Left lung (tissue), 10 donors: Measurements from ENCODE around the gene NHS. TPM values are rescaled to one million over a fixed set of nuclear protein-coding genes. Genes with fewer than 3 reads are reported as not detected.

ENCODE experiments used
- ATAC-seq: fragments of 200-7000 bp; cut with Tn5 transposase; one replicate; pipeline ENCODE4 v1.9.1; 2020; ENCODE audit warnings: moderate library complexity
- DNase-seq, 4 donors: peaks; one replicate each; pipeline ENCODE4 v3.0.0-alpha.2; 2013 to 2020
- H3K27ac ChIP-seq, 2 donors: fragments of 200-600 bp; sonication (generic) in 1 of 2; one replicate each; pipeline versions ENCODE4 v1.5.0 to v1.8.0; 2020 to 2021
- H3K27me3 ChIP-seq, 2 donors: fragments of 200-600 bp; sonication (generic) in 1 of 2; one replicate each; pipeline versions ENCODE4 v1.5.0 to v1.8.0; 2020 to 2021
- H3K36me3 ChIP-seq, 2 donors: fragments of 200-600 bp; sonication (generic) in 1 of 2; one replicate each; pipeline versions ENCODE4 v1.5.0 to v1.8.0; 2020 to 2021
- H3K4me1 ChIP-seq, 2 donors: fragments of 200-600 bp; one replicate each; pipeline ENCODE4 v1.8.0; 2021
- H3K4me3 ChIP-seq, 2 donors: fragments of 200-600 bp; sonication (generic) in 1 of 2; one replicate each; pipeline versions ENCODE4 v1.5.0 to v1.8.0; 2020 to 2021; ENCODE audit warnings: mild to moderate bottlenecking in 1 of 2
- H3K9me3 ChIP-seq, 2 donors: fragments of 200-600 bp; sonication (generic) in 1 of 2; one replicate each; pipeline versions ENCODE4 v1.5.0 to v1.8.0; 2020 to 2021
- intact Hi-C, 2 donors: fragments of 100-400 bp; cut with DNase I; formaldehyde crosslinking; loops; one replicate each; pipeline versions ENCODE4 v1.11.2 to v1.14.2; 2022
- polyA plus RNA-seq, 6 donors: library from polyadenylated mRNA; unstranded; fragments of 120-200 nt; gene quantifications; one replicate each; pipeline ENCODE4 v1.2.1, GENCODE V29; 2013; ENCODE audit not compliant: insufficient read length in 6 of 6
- total RNA-seq, 2 donors: library from RNA; stranded (reverse); fragmentation: NEBNext Ultra II Directional; extraction: Animal tissue kit (Norgen Biotek cat#: 25700); gene quantifications; one replicate each; pipeline ENCODE4 v1.2.1, GENCODE V29; 2021
- TF ChIP-seq, protein P1 (sequence below), 2 donors: fragments of 200-600 bp; sonication (generic) in 1 of 2; IDR thresholded peaks; one replicate each; pipeline versions ENCODE4 v1.5.0 to v1.8.0; 2021; ENCODE audit warnings: antibody characterized with exemption in 2 of 2
- donor health status: DM: no; HTN: yes; CAD: no.
- donor health status: DM: no; HTN: no; CAD: no.

Gene NHS
- total and polyA plus RNA-seq, 8 donors = 1.4 to 8.3 (median 6.5) TPM

DNA sequence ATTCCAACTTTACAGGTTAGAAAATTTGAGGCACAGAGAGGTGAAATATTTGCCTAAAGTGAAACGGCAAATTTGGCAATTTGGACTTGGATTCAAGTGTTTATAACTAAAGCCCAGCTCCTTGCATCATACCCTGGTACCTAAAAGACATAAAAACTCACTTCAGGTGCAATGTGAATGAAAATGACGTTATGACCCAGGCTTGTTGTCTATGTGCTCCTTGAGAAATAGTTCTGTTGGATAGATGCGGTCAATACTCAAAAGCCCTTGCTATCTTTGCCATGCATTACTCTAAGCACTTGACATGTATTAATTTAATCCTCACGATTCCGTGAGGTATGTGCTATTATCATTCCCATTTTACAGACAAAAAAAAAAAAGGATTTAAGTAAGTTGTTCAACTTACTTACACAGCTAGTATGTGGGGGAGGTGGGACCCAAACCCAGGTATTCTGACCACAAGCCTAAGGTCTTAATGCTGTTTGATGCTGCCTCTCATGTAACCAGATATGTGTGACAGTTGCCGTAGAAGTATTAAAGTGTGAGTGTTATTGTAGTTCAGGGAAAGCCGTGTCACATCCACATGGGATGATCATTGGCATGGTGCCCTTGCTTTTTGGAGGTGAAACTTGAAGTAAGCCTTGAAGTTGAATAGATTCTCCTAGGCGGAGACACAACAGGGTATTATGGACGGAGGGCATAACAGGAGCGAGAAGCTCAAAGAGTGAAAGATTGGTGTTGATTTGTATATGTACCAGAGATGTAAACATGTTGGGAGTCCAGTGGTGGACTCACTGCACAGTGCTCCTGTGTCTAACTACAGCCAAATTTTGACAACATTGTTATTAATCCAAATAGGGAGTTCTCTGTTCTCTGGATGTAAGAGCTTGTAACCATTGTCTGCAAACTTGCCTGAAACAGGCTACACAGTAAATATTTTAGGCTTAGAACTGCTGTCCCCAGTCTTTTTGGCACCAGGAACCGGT lies 365.4 kb downstream of the NHS start:
- H3K36me3 ChIP-seq = no peaks in the 10 kb centered on the region
- no peak overlapping the region for H3K27ac ChIP-seq
- TF ChIP-seq, protein P1, sequence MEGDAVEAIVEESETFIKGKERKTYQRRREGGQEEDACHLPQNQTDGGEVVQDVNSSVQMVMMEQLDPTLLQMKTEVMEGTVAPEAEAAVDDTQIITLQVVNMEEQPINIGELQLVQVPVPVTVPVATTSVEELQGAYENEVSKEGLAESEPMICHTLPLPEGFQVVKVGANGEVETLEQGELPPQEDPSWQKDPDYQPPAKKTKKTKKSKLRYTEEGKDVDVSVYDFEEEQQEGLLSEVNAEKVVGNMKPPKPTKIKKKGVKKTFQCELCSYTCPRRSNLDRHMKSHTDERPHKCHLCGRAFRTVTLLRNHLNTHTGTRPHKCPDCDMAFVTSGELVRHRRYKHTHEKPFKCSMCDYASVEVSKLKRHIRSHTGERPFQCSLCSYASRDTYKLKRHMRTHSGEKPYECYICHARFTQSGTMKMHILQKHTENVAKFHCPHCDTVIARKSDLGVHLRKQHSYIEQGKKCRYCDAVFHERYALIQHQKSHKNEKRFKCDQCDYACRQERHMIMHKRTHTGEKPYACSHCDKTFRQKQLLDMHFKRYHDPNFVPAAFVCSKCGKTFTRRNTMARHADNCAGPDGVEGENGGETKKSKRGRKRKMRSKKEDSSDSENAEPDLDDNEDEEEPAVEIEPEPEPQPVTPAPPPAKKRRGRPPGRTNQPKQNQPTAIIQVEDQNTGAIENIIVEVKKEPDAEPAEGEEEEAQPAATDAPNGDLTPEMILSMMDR (IDR thresholded peaks at IDR 0.05) = no peak
- DNase-seq = no peak
- intact Hi-C loops = no loop called here
- no peaks in the 10 kb centered on the region for H3K4me1 ChIP-seq
- H3K27me3 ChIP-seq = peaks cover 4 to 17% of the 10 kb centered on the region in 2 donors
- no peaks in the 10 kb centered on the region for H3K9me3 ChIP-seq
- no peak overlapping the region for H3K4me3 ChIP-seq
- no peak for ATAC-seq

DNA sequence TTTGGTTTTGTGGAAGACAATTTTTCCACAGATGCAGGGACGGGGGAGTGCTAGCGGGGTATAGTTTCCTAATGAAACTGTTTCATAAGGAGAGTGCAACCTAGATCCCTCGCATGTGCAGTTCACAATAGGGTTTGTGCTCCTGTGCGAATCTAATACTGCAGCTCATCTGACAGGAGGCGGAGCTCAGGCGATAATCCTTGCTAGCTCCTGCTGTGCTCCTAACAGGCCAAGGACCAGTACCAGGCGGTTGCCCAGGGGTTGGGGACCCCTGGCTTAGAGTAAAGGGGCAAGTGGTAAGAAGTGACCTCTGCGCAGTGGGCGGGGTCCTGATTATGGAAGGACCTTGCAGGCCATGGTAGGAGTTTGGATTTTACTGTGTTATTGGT lies 366.1 kb downstream of the NHS start:
- intact Hi-C loops = no loop called here
- TF ChIP-seq, protein P1 (IDR thresholded peaks at IDR 0.05) = no peak
- ATAC-seq (no peak), DNase-seq (no peak)
- Histone ChIP-seq H3K4me3 (no peak overlapping the region), H3K27ac (no peak overlapping the region), H3K4me1 (no peaks in the 10 kb centered on the region), H3K27me3 (peaks cover 4 to 17% of the 10 kb centered on the region in 2 donors), H3K36me3 (no peaks in the 10 kb centered on the region), H3K9me3 (no peaks in the 10 kb centered on the region)

DNA sequence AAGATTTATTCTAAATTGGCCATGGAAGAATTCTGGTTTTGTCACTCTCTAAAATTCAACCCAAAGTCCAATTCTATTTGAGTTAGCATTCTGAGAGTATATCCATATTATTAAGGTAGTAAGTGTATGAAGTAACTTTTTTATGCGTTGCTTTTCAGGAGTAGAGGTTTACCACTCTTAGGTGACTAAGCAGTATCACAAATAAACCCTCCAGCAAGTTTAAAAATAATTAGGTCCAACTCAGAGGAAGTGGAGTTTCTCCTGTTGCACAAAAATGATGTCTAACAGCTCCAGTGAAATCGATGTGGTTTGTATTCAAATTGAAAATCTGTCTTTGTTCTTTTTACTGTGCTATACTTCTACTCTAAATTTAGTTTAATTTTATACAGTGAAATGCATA lies 368.9 kb downstream of the NHS start:
- intact Hi-C loops = no loop called here
- DNase-seq = no peak
- H3K27ac ChIP-seq = no peak overlapping the region
- peaks cover 1 to 4% of the 10 kb centered on the region in 2 donors for H3K27me3 ChIP-seq
- H3K36me3 ChIP-seq = no peaks in the 10 kb centered on the region
- H3K9me3 ChIP-seq = no peaks in the 10 kb centered on the region
- ATAC-seq = no peak
- H3K4me1 ChIP-seq = no peaks in the 10 kb centered on the region
- no peak overlapping the region for H3K4me3 ChIP-seq
- TF ChIP-seq, protein P1 (IDR thresholded peaks at IDR 0.05) = no peak

DNA sequence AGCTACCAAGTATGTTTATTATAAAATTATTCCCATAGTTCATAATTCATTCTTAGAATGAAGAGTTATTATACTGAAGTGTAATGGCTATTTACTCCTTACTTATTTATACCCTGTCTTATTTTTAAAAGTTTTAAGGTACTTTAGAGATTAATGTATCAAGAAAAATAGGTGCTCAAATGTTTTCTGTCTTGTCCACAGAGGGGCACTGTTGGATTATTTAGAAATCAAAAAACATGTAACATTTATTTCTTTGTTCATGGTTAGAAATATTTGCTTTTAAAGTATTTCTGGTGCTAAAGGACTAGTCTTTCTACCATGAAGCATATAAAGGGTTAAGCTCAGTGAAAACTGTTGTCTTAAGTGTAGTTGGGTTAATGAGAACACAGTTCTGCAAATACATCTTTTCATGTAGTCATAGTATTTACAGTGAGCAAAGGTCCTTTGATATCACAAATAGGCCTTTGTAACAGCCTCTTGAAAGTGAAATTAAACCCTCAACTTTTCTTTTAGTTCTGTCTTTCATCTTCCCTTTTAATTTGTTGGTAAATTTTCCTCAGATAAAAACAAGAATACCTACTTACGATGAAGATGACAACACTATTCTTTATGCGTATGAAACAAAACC lies 370.0 kb downstream of the NHS start:
- TF ChIP-seq, protein P1 (IDR thresholded peaks at IDR 0.05) = peak in 1 of 2 donors; percentile 29
- intact Hi-C loops = no loop called here
- H3K9me3 ChIP-seq = no peaks in the 10 kb centered on the region
- no peak for ATAC-seq
- no peak overlapping the region for H3K4me3 ChIP-seq
- peaks cover 0 to 2% of the 10 kb centered on the region in 2 donors for H3K36me3 ChIP-seq
- no peaks in the 10 kb centered on the region for H3K4me1 ChIP-seq
- H3K27me3 ChIP-seq = peaks cover 0 to 1% of the 10 kb centered on the region in 2 donors
- H3K27ac ChIP-seq = no peak overlapping the region
- DNase-seq = peak in 1 of 4 donors; percentile 18

DNA sequence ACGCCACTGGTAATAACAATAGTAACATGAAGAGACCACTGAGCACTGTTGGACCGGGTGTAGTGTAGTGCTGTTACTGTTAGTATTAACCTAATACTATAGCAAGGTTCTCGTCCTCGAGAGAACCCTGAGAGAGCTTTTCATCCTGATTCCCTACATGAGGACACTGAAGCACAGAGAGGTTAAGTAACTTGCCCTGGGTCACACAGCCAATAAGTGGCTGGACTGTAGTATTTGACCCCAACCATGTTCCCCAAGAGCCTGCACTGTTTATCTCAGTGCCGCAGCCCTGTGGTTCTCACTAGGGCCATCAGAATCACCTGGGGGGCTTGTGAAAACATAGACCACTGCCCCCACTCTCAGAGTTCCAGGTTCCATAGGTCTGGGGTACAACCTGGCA lies 372.7 kb downstream of the NHS start:
- no peak for DNase-seq
- no peak overlapping the region for H3K27ac ChIP-seq
- no peaks in the 10 kb centered on the region for H3K4me1 ChIP-seq
- intact Hi-C loops = no loop called here
- TF ChIP-seq, protein P1 (IDR thresholded peaks at IDR 0.05) = no peak
- no peaks in the 10 kb centered on the region for H3K27me3 ChIP-seq
- no peak overlapping the region for H3K4me3 ChIP-seq
- peaks cover 0 to 16% of the 10 kb centered on the region in 2 donors for H3K36me3 ChIP-seq
- no peak for ATAC-seq
- H3K9me3 ChIP-seq = no peaks in the 10 kb centered on the region
